Measurements from ENCODE around the gene BACH2. TPM values are rescaled to one million over a fixed set of nuclear protein-coding genes. Genes with fewer than 3 reads are reported as not detected.

BACH2 gene
- polyA plus RNA-seq, 1 experiment = 2.2 TPM

- no peaks in the 10 kb centered on the region for H3K27me3 ChIP-seq (ENCODE audit: control insufficient read depth, insufficient read depth, low read length)
- H3K4me3 ChIP-seq (ENCODE audit: low read depth, low read length) = no peak overlapping the region
- no peaks in the 10 kb centered on the region for H3K9me3 ChIP-seq (ENCODE audit: control insufficient read depth, insufficient read depth, low read length)
- DNase-seq (ENCODE audit: low read depth, low spot score) = no peak
- ChIA-PET CTCF (no interaction called here), POLR2A (no interaction called here)
- TF ChIP-seq CTCF (IDR thresholded peaks at IDR 0.05; ENCODE audit: low read depth, low read length) = no peak
- H3K27ac ChIP-seq (ENCODE audit: low read depth, low read length) = no peak overlapping the region
Observed at GRCh38 chr6:90278129-90278528, 18.5 kb downstream of the BACH2 start.

DNA sequence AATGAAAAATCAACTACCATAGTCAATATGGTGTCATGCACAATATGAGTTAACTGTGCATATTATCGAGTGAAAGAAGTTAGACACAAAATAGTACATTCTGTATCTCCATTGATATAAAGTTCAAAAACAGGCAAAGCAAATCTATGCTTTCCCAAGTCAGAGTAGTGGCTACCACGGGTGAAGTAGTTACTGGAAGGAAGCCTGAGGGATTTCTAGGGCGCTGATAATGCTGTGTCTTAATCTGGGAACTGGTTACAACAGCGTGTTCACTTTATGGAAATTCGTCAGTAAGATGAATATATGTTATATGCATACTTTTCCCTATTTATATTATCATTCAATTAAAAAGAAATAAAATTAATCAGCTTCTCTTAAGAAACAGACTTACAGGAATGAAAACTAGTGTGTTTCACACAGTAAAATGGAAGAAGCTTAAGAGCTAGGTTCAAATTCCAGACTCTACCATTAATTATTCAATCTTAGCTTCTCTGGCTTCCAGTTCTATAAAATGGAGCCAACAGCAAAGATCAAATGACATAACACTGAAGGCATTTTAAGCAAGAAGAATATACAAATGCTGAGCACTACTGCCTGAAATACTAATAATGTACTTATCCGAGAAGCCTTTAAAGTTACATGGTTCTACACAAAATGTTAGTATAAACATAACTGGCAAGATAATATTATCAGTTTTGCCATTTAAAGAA, 19.2 kb downstream of the BACH2 start:
- no peak overlapping the region for H3K27ac ChIP-seq (ENCODE audit: low read depth, low read length)
- TF ChIP-seq CTCF (IDR thresholded peaks at IDR 0.05; ENCODE audit: low read depth, low read length) = no peak
- no peaks in the 10 kb centered on the region for H3K27me3 ChIP-seq (ENCODE audit: control insufficient read depth, insufficient read depth, low read length)
- H3K9me3 ChIP-seq (ENCODE audit: control insufficient read depth, insufficient read depth, low read length) = no peaks in the 10 kb centered on the region
- ChIA-PET CTCF (no interaction called here), POLR2A (no interaction called here)
- H3K4me3 ChIP-seq (ENCODE audit: low read depth, low read length) = no peak overlapping the region
- DNase-seq (ENCODE audit: low read depth, low spot score) = no peak

DNA sequence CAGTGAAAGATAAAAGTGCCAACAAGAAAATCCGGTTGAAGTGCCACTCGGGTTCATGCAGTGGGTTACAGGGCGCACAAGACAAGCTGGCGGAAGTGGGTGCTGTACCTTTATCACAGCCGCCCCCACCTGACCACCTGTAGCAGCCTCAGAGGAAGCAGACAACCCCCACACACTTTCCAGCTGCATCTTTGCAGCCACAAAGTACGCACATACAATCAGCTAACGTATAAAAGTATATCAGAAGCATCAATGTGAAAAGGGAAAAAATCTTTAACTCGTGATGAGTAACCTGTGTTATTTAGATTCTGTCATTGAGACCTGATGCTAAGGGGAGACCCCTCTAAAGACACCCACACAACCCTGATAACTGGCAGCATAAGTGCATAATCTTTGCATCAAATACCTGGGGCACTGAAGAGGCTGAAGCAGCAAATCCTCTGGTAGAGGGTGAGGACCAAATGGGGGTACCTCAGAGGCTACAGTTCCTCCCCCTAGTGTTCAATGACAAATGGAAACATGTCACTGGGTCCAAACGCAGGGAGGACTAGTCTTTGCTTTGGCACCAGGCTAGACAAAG, 22.1 kb downstream of the BACH2 start:
- CTCF ChIA-PET = interaction anchor here (1.3 to 1.5 kb wide), 2 partner anchors 16 to 334 kb away, joined by 4 read pairs; no protein-coding TSS in a partner anchor
- H3K4me3 ChIP-seq (ENCODE audit: low read depth, low read length) = no peak overlapping the region
- TF ChIP-seq CTCF (IDR thresholded peaks at IDR 0.05; ENCODE audit: low read depth, low read length) = no peak
- POLR2A ChIA-PET = no interaction called here
- no peaks in the 10 kb centered on the region for H3K27me3 ChIP-seq (ENCODE audit: control insufficient read depth, insufficient read depth, low read length)
- no peak overlapping the region for H3K27ac ChIP-seq (ENCODE audit: low read depth, low read length)
- H3K9me3 ChIP-seq (ENCODE audit: control insufficient read depth, insufficient read depth, low read length) = no peaks in the 10 kb centered on the region
- DNase-seq (ENCODE audit: low read depth, low spot score) = no peak

DNA sequence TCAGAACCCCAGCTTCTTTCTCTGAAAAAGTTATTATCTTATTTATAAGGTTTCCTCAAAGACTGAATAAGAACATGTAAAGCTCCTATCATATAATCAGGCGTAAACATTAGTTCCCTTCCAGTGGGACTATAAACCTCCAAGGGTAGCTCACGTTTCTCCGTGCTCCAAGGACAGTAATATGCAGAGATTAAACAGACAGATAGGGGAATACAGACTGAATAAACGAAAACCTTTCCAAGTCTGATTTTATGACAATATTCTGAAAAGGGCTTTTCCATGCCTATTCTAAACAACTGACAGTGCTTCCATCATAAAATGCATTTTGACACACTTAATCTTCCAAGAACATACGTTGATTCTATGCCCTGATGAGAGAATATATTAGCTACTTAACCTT, 22.8 kb downstream of the BACH2 start:
- DNase-seq (ENCODE audit: low read depth, low spot score) = no peak
- no peak for TF ChIP-seq CTCF (IDR thresholded peaks at IDR 0.05; ENCODE audit: low read depth, low read length)
- no peak overlapping the region for H3K27ac ChIP-seq (ENCODE audit: low read depth, low read length)
- no peaks in the 10 kb centered on the region for H3K27me3 ChIP-seq (ENCODE audit: control insufficient read depth, insufficient read depth, low read length)
- no peaks in the 10 kb centered on the region for H3K9me3 ChIP-seq (ENCODE audit: control insufficient read depth, insufficient read depth, low read length)
- ChIA-PET CTCF (interaction anchor here (1.1 to 1.5 kb wide), 3 partner anchors 17 to 333 kb away, joined by 4 read pairs; no protein-coding TSS in a partner anchor), POLR2A (no interaction called here)
- H3K4me3 ChIP-seq (ENCODE audit: low read depth, low read length) = no peak overlapping the region

DNA sequence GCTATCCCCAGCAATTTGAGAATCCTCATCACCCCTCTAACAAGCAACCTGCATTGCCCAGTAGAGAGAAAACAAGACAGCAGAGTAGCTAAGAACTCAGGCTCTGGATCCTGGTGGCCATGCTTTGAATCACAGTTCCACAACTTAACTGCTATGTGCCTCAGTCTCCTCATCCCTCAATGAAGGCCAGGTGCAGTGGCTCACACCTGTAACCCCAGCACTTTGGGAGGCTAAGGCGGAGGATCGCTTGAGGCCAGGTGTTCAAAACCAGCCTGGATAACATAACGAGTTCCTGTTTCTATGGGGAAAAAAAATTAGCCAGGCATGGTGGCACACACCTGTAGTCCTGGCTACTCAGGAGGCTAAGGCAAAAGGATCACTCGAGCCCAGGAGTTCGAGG, 23.7 kb downstream of the BACH2 start:
- no peak for TF ChIP-seq CTCF (IDR thresholded peaks at IDR 0.05; ENCODE audit: low read depth, low read length)
- H3K4me3 ChIP-seq (ENCODE audit: low read depth, low read length) = no peak overlapping the region
- ChIA-PET POLR2A (no interaction called here), CTCF (interaction anchor here (1.1 kb wide), 1 partner anchor 20 kb away, joined by 4 read pairs; no protein-coding TSS in a partner anchor)
- no peaks in the 10 kb centered on the region for H3K27me3 ChIP-seq (ENCODE audit: control insufficient read depth, insufficient read depth, low read length)
- H3K27ac ChIP-seq (ENCODE audit: low read depth, low read length) = no peak overlapping the region
- no peak for DNase-seq (ENCODE audit: low read depth, low spot score)
- H3K9me3 ChIP-seq (ENCODE audit: control insufficient read depth, insufficient read depth, low read length) = no peaks in the 10 kb centered on the region

Measured in AG04450 (cell line).